Fibroblast of lung (primary cell): ENCODE data around the gene TSPAN31. TPM values are rescaled to one million over a fixed set of nuclear protein-coding genes. Genes with fewer than 3 reads are reported as not detected.

Experiments used
- DNase-seq, 2 donors: peaks; one replicate each; pipeline versions ENCODE4 v3.0.0 to v3.0.0-alpha.2; 2010; ENCODE audit warnings: low read depth in 2 of 2
- H2AFZ ChIP-seq: 2 replicates; pipeline ENCODE4 v1.5.1; 2012; ENCODE audit warnings: low read length, control low read depth, inconsistent platforms
- H3K27ac ChIP-seq: 2 replicates; pipeline ENCODE4 v1.5.1; 2011; ENCODE audit warnings: low read length, control low read depth; ENCODE audit not compliant: insufficient read depth
- H3K27me3 ChIP-seq: 2 replicates; pipeline ENCODE4 v1.5.1; 2011; ENCODE audit warnings: mild to moderate bottlenecking, low read length; ENCODE audit not compliant: control insufficient read depth, insufficient read depth
- H3K36me3 ChIP-seq: 2 replicates; pipeline ENCODE4 v1.5.1; 2011; ENCODE audit warnings: low read length; ENCODE audit not compliant: control insufficient read depth, insufficient read depth
- H3K4me1 ChIP-seq: 2 replicates; pipeline ENCODE4 v1.5.1; 2011; ENCODE audit warnings: low read length; ENCODE audit not compliant: control insufficient read depth, insufficient read depth; ENCODE audit errors: extremely low read depth
- H3K4me2 ChIP-seq: 2 replicates; pipeline ENCODE4 v1.5.1; 2011; ENCODE audit warnings: low read length, control low read depth; ENCODE audit not compliant: insufficient read depth; ENCODE audit errors: extremely low read depth
- H3K4me3 ChIP-seq, 4 experiments: fragments of 200-600 bp in 1 of 4; sonication (generic) in 1 of 4; replicated peaks in 1 of 4; 2 replicates each; pipeline ENCODE4 v1.5.1; 2011 to 2016; ENCODE audit warnings: low read length in 4 of 4, low read depth in 3 of 4, mild to moderate bottlenecking in 3 of 4, control low read depth in 2 of 4, inconsistent platforms in 1 of 4, mixed read lengths in 1 of 4; ENCODE audit not compliant: insufficient read depth in 1 of 4; ENCODE audit errors: control extremely low read depth in 1 of 4
- H3K79me2 ChIP-seq: 2 replicates; pipeline ENCODE4 v1.5.1; 2012; ENCODE audit warnings: mild to moderate bottlenecking, low read length, inconsistent platforms; ENCODE audit not compliant: control insufficient read depth, insufficient read depth
- H3K9ac ChIP-seq: 2 replicates; pipeline ENCODE4 v1.5.1; 2011; ENCODE audit warnings: mild to moderate bottlenecking, low read length, control low read depth; ENCODE audit not compliant: insufficient read depth
- H3K9me3 ChIP-seq: 2 replicates; pipeline ENCODE4 v1.5.1; 2012; ENCODE audit warnings: low read depth, low read length; ENCODE audit not compliant: control insufficient read depth, insufficient read depth
- H4K20me1 ChIP-seq: 2 replicates; pipeline ENCODE4 v1.5.1; 2011; ENCODE audit warnings: low read length; ENCODE audit not compliant: control insufficient read depth, insufficient read depth; ENCODE audit errors: extremely low read depth
- EZH2 ChIP-seq: IDR thresholded peaks from 2 replicates; pipeline ENCODE4 v1.5.1; 2012; ENCODE audit warnings: low read length, control low read depth, mild to moderate bottlenecking; ENCODE audit errors: missing control alignments
- polyA plus RNA-seq, 2 donors: library from polyadenylated mRNA; depleted of rRNA in 1 of 2; stranded (reverse) in 1 of 2; unstranded in 1 of 2; fragments of >200 nt; gene quantifications; 2 replicates each; pipeline ENCODE4 v1.2.1, GENCODE V29; 2011 to 2012; ENCODE audit warnings: missing spikeins in 1 of 2
- total RNA-seq: library from RNA; depleted of rRNA; stranded (reverse); fragments of >200 nt; gene quantifications from 2 replicates; pipeline ENCODE4 v1.2.1, GENCODE V29; 2014
- TF ChIP-seq, protein P1 (sequence below), 2 donors: IDR thresholded peaks in 1 of 2; conservative IDR thresholded peaks in 1 of 2; 1 replicate in 1 of 2; 2 replicates in 1 of 2; pipeline ENCODE4 v1.5.1; 2011 to 2012; ENCODE audit warnings: low read length in 2 of 2, control low read depth in 1 of 2, inconsistent platforms in 1 of 2, low read depth in 1 of 2, mild to moderate bottlenecking in 1 of 2

The TSPAN31 gene
- total and polyA plus RNA-seq, 2 donors (not counting 1 experiment from before 2014, with no cell fraction given), result 53.6 to 99.6 TPM

DNA sequence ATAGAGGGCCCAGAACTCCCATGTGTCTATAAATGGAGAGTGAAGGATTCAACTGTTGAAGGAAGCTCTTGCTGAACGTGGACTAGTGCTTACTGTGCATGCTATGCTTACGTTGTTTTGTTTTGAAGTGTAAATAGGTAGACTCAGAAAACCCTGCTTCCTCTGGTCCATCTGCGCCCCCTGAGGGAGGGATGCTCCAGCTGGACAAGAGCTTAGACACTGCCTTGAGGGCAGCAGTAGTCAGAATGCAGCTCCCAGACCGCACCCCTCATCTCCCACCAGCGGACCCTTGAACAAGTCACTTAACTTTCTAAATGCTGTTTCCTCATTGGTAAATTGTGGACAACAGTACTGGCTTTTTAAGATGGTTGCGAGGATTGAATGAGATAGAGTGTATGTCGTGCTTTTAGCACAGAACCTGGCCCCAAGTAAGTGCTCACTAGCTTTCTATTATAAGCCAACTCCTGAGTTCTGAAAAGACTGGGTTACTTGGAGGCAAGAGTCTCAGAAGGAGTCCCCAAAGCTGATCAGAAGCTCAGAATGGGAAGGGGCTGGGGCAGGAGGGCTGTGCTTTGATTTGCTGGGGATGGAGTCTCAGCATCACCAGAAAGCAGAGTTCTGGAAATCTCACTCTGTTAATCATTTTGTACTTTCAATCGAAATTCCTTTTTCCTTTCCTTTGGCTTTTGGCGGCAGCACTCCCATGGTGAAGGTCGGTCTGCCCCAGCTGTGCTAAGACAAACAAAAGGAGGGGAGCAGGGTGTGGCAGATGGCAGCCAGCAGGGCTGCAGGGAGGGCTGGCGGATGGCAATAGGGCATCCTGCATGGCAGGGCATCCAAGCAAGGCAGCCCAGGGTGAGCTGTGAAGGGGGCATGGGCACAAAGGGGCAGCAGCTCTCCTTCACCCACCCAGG, 21.9 kb upstream of the TSPAN31 start:
- H3K27ac ChIP-seq, result no peak overlapping the region
- TF ChIP-seq EZH2, result no peak
- TF ChIP-seq, protein P1, sequence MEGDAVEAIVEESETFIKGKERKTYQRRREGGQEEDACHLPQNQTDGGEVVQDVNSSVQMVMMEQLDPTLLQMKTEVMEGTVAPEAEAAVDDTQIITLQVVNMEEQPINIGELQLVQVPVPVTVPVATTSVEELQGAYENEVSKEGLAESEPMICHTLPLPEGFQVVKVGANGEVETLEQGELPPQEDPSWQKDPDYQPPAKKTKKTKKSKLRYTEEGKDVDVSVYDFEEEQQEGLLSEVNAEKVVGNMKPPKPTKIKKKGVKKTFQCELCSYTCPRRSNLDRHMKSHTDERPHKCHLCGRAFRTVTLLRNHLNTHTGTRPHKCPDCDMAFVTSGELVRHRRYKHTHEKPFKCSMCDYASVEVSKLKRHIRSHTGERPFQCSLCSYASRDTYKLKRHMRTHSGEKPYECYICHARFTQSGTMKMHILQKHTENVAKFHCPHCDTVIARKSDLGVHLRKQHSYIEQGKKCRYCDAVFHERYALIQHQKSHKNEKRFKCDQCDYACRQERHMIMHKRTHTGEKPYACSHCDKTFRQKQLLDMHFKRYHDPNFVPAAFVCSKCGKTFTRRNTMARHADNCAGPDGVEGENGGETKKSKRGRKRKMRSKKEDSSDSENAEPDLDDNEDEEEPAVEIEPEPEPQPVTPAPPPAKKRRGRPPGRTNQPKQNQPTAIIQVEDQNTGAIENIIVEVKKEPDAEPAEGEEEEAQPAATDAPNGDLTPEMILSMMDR (conservative IDR thresholded peaks at IDR 0.05 in 1 of 2, IDR thresholded peaks at IDR 0.05 in 1 of 2; ENCODE audit: low read depth in 1 of 2, low read length in 2 of 2), result no peak
- H3K79me2 ChIP-seq, result no peaks in the 10 kb centered on the region
- H3K36me3 ChIP-seq, result peaks cover 10% of the 10 kb centered on the region
- peaks cover 5% of the 10 kb centered on the region for H3K4me1 ChIP-seq
- H4K20me1 ChIP-seq, result no peaks in the 10 kb centered on the region
- no peaks in the 10 kb centered on the region for H3K9me3 ChIP-seq
- no peaks in the 10 kb centered on the region for H3K27me3 ChIP-seq
- no peak overlapping the region for H3K4me3 ChIP-seq
- no peak for DNase-seq
- no peak overlapping the region for H3K9ac ChIP-seq
- H2AFZ ChIP-seq, result no peak overlapping the region
- H3K4me2 ChIP-seq, result no peak overlapping the region

DNA sequence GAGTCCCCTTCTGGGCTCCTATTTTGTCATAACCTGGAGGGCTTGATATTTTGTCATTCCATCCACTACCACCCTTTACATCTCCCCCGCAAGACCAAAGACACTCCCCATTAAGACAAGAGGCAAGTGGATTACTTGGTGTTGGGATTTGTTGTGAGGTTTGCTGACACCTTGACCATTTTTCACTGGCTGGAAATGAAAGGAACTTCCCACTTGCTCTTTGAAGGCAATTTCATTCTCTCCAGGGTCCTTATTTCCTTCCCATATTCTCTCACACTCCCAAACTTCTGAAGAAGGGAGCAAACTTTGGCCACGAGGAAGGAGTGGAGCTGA, 21.2 kb upstream of the TSPAN31 start:
- Histone ChIP-seq H3K27ac (no peak overlapping the region), H3K9me3 (no peaks in the 10 kb centered on the region), H3K4me2 (no peak overlapping the region), H3K4me3 (no peak overlapping the region), H3K27me3 (no peaks in the 10 kb centered on the region), H4K20me1 (no peaks in the 10 kb centered on the region), H3K4me1 (peaks cover 5% of the 10 kb centered on the region), H3K79me2 (no peaks in the 10 kb centered on the region), H3K9ac (no peak overlapping the region), H3K36me3 (peaks cover 8% of the 10 kb centered on the region), H2AFZ (no peak overlapping the region)
- TF ChIP-seq EZH2, result no peak
- TF ChIP-seq, protein P1 (conservative IDR thresholded peaks at IDR 0.05 in 1 of 2, IDR thresholded peaks at IDR 0.05 in 1 of 2; ENCODE audit: low read depth in 1 of 2, low read length in 2 of 2), result no peak
- no peak for DNase-seq

DNA sequence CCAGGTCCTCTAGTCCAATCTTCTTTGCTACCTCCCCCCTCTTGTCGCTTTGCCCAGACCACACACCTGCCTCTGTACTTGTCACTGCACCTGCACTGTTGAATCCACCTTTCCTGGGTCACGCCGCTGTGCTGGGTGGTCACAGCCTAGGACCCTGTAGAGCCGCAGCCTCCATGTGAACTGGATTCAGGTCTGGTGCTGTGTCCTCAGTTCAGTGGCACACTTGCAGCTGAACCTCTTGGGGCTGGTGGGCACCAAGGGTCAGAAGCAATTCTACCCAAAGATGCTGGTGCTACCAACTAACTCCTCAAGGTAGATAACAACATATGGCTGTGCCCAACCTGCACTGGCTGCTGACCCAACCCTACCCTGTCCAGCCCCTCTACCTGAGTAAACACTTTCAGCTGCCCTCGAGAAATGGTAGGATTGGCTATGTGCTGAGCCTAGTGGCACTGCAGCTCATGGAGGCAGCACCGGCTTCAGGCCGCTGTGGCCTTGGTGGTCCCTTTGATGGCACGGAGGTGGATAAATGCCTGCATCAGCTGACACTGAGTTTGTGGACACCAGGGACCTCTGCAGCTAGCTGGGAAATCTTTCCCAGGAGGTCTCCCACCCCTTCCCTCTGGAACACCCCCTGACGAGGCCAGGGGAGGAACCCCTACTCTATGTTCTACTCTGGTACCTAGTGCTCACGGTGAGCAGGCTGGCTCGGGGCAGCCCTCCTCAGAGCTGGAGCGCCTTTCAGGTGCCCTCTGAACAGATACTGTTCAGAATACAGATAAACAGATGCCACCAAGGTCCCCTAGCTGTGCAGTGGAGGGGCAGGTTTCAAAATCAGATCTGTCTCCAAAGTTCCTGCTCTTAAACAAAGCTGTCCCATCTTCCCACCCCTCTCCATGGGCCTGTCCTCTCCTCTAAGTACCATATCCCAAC, 20.6 kb upstream of the TSPAN31 start:
- no peak overlapping the region for H3K27ac ChIP-seq
- no peaks in the 10 kb centered on the region for H3K79me2 ChIP-seq
- H4K20me1 ChIP-seq, result no peaks in the 10 kb centered on the region
- H3K36me3 ChIP-seq, result peaks cover 8% of the 10 kb centered on the region
- no peak overlapping the region for H3K9ac ChIP-seq
- H3K27me3 ChIP-seq, result no peaks in the 10 kb centered on the region
- H3K4me1 ChIP-seq, result peaks cover 5% of the 10 kb centered on the region
- H2AFZ ChIP-seq, result no peak overlapping the region
- H3K4me2 ChIP-seq, result no peak overlapping the region
- no peak overlapping the region for H3K4me3 ChIP-seq
- TF ChIP-seq EZH2, result no peak
- TF ChIP-seq, protein P1 (conservative IDR thresholded peaks at IDR 0.05 in 1 of 2, IDR thresholded peaks at IDR 0.05 in 1 of 2; ENCODE audit: low read depth in 1 of 2, low read length in 2 of 2), result no peak
- no peaks in the 10 kb centered on the region for H3K9me3 ChIP-seq
- DNase-seq, result no peak
